ENCODE results near the gene SAYSD1. TPM values are rescaled to one million over a fixed set of nuclear protein-coding genes. Genes with fewer than 3 reads are reported as not detected.

SAYSD1 gene
- total and polyA plus RNA-seq, 9 of the 15 experiments (the other 6 are each of a cell fraction or from before 2014, with no cell fraction given): 3.5 to 19.1 (median 12.4) TPM

DNA sequence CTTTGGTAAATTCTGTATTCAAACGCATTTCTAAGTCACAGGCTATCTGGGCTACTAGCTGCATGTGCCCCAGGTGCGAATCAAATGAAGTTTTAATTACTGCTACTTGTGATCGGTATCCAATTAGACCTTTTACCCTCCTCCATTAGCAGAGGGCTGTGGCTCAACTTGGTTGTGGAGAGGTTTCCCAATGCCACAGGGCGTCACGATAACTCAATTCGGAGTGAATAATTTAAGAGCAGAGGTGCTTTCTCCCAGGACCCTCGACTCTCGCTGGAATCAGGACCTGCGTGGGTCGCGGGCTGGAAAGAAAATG lies 640 bp downstream of the SAYSD1 start (continued):
- TF ChIP-seq SP1 (CRISPR knock-in tag; IDR thresholded peaks at IDR 0.05) (no peak), TOE1 (IDR thresholded peaks at IDR 0.05; ENCODE audit: borderline replicate concordance) (no peak), TOE1 (CRISPR knock-in tag; IDR thresholded peaks at IDR 0.05; ENCODE audit: borderline replicate concordance, low read depth) (no peak)

DNA sequence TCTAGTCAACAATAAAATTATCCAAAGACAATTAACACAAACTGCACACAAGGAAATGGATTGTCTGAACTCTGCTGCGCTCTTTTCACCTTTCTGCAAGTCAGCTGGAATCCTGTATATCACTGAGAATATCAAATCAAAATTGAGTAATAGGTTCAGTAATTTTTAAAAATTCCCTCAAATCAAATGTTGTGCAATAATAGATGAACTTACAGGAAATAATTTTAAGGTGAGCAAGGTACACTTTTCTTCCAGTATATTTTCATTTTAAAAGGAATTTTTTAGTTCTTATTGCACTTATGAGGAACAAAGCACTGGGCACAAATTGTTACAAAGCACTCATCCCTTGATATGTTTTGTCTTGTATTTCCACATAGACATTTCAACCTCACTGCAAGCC lies 1.2 kb downstream of the SAYSD1 start:
- CTCF ChIA-PET (ENCODE audit: low intra/inter-chr PET ratio): no interaction called here
- Histone ChIP-seq H3K27me3 (ENCODE audit: control insufficient read depth in 2 of 2, insufficient read depth in 2 of 2, low read length in 2 of 2) (no peaks in the 10 kb centered on the region), H3K4me3 (peak overlapping the region; percentile 55), H3K4me2 (ENCODE audit: insufficient read depth, low read length) (peak overlapping the region; percentile 89), H3K36me3 (ENCODE audit: control insufficient read depth, insufficient read depth, low read length) (0 out of 3 replicates have a peak, but pooled peaks cover 6% of the 10 kb centered on the region), H3K79me2 (ENCODE audit: control insufficient read depth, insufficient read depth, low read length) (no peaks in the 10 kb centered on the region), H3K4me1 (replicated peaks in 1 of 2; ENCODE audit: control insufficient read depth in 2 of 2, insufficient read depth in 2 of 2, low read length in 2 of 2) (peaks cover 6 to 10% of the 10 kb centered on the region in 2 experiments; a peak in 4 of 5 replicates), H3K9me1 (ENCODE audit: control insufficient read depth, insufficient read depth, low read length) (peaks cover 3% of the 10 kb centered on the region), H3K27ac (ENCODE audit: extremely low read depth, low read depth, low read length) (no peak overlapping the region; the same call in 2 of the 3 replicates), H2AFZ (ENCODE audit: low read depth, low read length) (peak overlapping the region; percentile 95; the same call in 1 of the 2 replicates), H3K9me3 (replicated peaks; ENCODE audit: control insufficient read depth, insufficient read depth, low read depth, low read length) (no peaks in the 10 kb centered on the region), H3K9ac (ENCODE audit: insufficient read depth in 1 of 2, low read depth in 2 of 2, low read length in 2 of 2) (peak overlapping the region; percentile 78 to 91; a peak in 2 of 4 replicates), H4K20me1 (replicated peaks; ENCODE audit: control insufficient read depth, insufficient read depth, low read length) (no peaks in the 10 kb centered on the region)
- no peak for DNase-seq (ENCODE audit: extremely low read depth in 1 of 4, low spot score in 3 of 4)
- TSS peak; percentile 47 for BruUV-seq (replicated peaks)
- POLR2A ChIA-PET: interaction anchor here (1.7 to 2.0 kb wide), 3 partner anchors 9 to 13 kb away, joined by 5 to 23 read pairs (median 6); no protein-coding TSS in a partner anchor
- in situ Hi-C loops (cut with MboI) (no loop called here), intact Hi-C loops (cut with micrococcal nuclease) (loop anchor here (10.0 kb wide), 1 partner anchor 111 kb away; the partner anchor contains the start of gene KCNK5)
- 58% methylated on average over 1 of the region's 1 CpG for WGBS (ENCODE audit: insufficient coverage, low coverage, missing lambda C conversion rate)
- ATAC-seq: no peak
- FAIRE-seq: peak; percentile 15
- TF ChIP-seq STAT5A (IDR thresholded peaks at IDR 0.05; ENCODE audit: borderline replicate concordance, low read length) (no peak), ZNF561 (CRISPR knock-in tag; conservative IDR thresholded peaks at IDR 0.05) (no peak), CEBPG (CRISPR knock-in tag; IDR thresholded peaks at IDR 0.05) (no peak), CEBPG (tag; conservative IDR thresholded peaks at IDR 0.05 in 1 of 2, IDR thresholded peaks at IDR 0.05 in 1 of 2) (peak; percentile 84 to 97), RFX5 (IDR thresholded peaks at IDR 0.05; ENCODE audit: low read depth, low read length) (no peak)
- TF ChIP-seq, protein P1, sequence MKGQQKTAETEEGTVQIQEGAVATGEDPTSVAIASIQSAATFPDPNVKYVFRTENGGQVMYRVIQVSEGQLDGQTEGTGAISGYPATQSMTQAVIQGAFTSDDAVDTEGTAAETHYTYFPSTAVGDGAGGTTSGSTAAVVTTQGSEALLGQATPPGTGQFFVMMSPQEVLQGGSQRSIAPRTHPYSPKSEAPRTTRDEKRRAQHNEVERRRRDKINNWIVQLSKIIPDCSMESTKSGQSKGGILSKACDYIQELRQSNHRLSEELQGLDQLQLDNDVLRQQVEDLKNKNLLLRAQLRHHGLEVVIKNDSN (CRISPR knock-in tag; IDR thresholded peaks at IDR 0.05): no peak
- TF ChIP-seq, protein P2, sequence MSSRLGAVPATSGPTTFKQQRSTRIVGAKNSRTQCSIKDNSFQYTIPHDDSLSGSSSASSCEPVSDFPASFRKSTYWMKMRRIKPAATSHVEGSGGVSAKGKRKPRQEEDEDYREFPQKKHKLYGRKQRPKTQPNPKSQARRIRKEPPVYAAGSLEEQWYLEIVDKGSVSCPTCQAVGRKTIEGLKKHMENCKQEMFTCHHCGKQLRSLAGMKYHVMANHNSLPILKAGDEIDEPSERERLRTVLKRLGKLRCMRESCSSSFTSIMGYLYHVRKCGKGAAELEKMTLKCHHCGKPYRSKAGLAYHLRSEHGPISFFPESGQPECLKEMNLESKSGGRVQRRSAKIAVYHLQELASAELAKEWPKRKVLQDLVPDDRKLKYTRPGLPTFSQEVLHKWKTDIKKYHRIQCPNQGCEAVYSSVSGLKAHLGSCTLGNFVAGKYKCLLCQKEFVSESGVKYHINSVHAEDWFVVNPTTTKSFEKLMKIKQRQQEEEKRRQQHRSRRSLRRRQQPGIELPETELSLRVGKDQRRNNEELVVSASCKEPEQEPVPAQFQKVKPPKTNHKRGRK (tag; IDR thresholded peaks at IDR 0.05): no peak
